Fibroblast of lung (primary cell): ENCODE data around the gene GABBR2.

Experiments used
- CTCF ChIP-seq, 2 donors: IDR thresholded peaks in 1 of 2; conservative IDR thresholded peaks in 1 of 2; 1 replicate in 1 of 2; 2 replicates in 1 of 2; pipeline ENCODE4 v1.5.1; 2011 to 2012; ENCODE audit warnings: low read length in 2 of 2, control low read depth in 1 of 2, inconsistent platforms in 1 of 2, low read depth in 1 of 2, mild to moderate bottlenecking in 1 of 2
- EZH2 ChIP-seq: IDR thresholded peaks from 2 replicates; pipeline ENCODE4 v1.5.1; 2012; ENCODE audit warnings: low read length, control low read depth, mild to moderate bottlenecking; ENCODE audit errors: missing control alignments

- TF ChIP-seq CTCF (conservative IDR thresholded peaks at IDR 0.05 in 1 of 2, IDR thresholded peaks at IDR 0.05 in 1 of 2; ENCODE audit: low read depth in 1 of 2, low read length in 2 of 2) = no peak
- TF ChIP-seq EZH2 = no peak
Observed at GRCh38 chr9:98541684-98542230, 167.0 kb downstream of the GABBR2 start.
